Measurements from ENCODE around the gene ILKAP.

Gene ILKAP

GRCh38 chr2:238236571-238236970 is 33.1 kb upstream of the ILKAP start:
- TF ChIP-seq SIN3A (IDR thresholded peaks at IDR 0.05; ENCODE audit: borderline replicate concordance, insufficient read depth, low read length) = no peak
- no peak for TF ChIP-seq REST (IDR thresholded peaks at IDR 0.05; ENCODE audit: insufficient read depth in 1 of 2, low read depth in 2 of 2, low read length in 2 of 2)
- no peak for TF ChIP-seq FOXP2 (optimal IDR thresholded peaks at IDR 0.05; ENCODE audit: borderline replicate concordance, extremely low read depth, extremely low read length, insufficient read depth)
- TF ChIP-seq TAF1 (IDR thresholded peaks at IDR 0.05; ENCODE audit: borderline replicate concordance, insufficient read depth, low read length) = no peak
- no peak for TF ChIP-seq POLR2AphosphoS5 (IDR thresholded peaks at IDR 0.05; ENCODE audit: low read depth, low read length)

GRCh38 chr2:238235856-238236255 is 32.4 kb upstream of the ILKAP start:
- TF ChIP-seq TAF1 (IDR thresholded peaks at IDR 0.05; ENCODE audit: borderline replicate concordance, insufficient read depth, low read length) = no peak
- TF ChIP-seq POLR2AphosphoS5 (IDR thresholded peaks at IDR 0.05; ENCODE audit: low read depth, low read length) = no peak
- TF ChIP-seq REST (IDR thresholded peaks at IDR 0.05; ENCODE audit: insufficient read depth in 1 of 2, low read depth in 2 of 2, low read length in 2 of 2) = no peak
- TF ChIP-seq SIN3A (IDR thresholded peaks at IDR 0.05; ENCODE audit: borderline replicate concordance, insufficient read depth, low read length) = no peak
- no peak for TF ChIP-seq FOXP2 (optimal IDR thresholded peaks at IDR 0.05; ENCODE audit: borderline replicate concordance, extremely low read depth, extremely low read length, insufficient read depth)

GRCh38 chr2:238235331-238235732 is 31.8 kb upstream of the ILKAP start:
- TF ChIP-seq TAF1 (IDR thresholded peaks at IDR 0.05; ENCODE audit: borderline replicate concordance, insufficient read depth, low read length) = no peak
- TF ChIP-seq POLR2AphosphoS5 (IDR thresholded peaks at IDR 0.05; ENCODE audit: low read depth, low read length) = no peak
- TF ChIP-seq FOXP2 (optimal IDR thresholded peaks at IDR 0.05; ENCODE audit: borderline replicate concordance, extremely low read depth, extremely low read length, insufficient read depth) = no peak
- no peak for TF ChIP-seq REST (IDR thresholded peaks at IDR 0.05; ENCODE audit: insufficient read depth in 1 of 2, low read depth in 2 of 2, low read length in 2 of 2)
- no peak for TF ChIP-seq SIN3A (IDR thresholded peaks at IDR 0.05; ENCODE audit: borderline replicate concordance, insufficient read depth, low read length)

- TF ChIP-seq REST (IDR thresholded peaks at IDR 0.05; ENCODE audit: insufficient read depth in 1 of 2, low read depth in 2 of 2, low read length in 2 of 2) (no peak), TAF1 (IDR thresholded peaks at IDR 0.05; ENCODE audit: borderline replicate concordance, insufficient read depth, low read length) (no peak), SIN3A (IDR thresholded peaks at IDR 0.05; ENCODE audit: borderline replicate concordance, insufficient read depth, low read length) (no peak), FOXP2 (optimal IDR thresholded peaks at IDR 0.05; ENCODE audit: borderline replicate concordance, extremely low read depth, extremely low read length, insufficient read depth) (no peak), POLR2AphosphoS5 (IDR thresholded peaks at IDR 0.05; ENCODE audit: low read depth, low read length) (no peak)
Observed at GRCh38 chr2:238233625-238234024, 30.1 kb upstream of the ILKAP start.

GRCh38 chr2:238231809-238232208 is 28.3 kb upstream of the ILKAP start:
- TF ChIP-seq POLR2AphosphoS5 (IDR thresholded peaks at IDR 0.05; ENCODE audit: low read depth, low read length) = no peak
- TF ChIP-seq TAF1 (IDR thresholded peaks at IDR 0.05; ENCODE audit: borderline replicate concordance, insufficient read depth, low read length) = no peak
- no peak for TF ChIP-seq REST (IDR thresholded peaks at IDR 0.05; ENCODE audit: insufficient read depth in 1 of 2, low read depth in 2 of 2, low read length in 2 of 2)
- no peak for TF ChIP-seq SIN3A (IDR thresholded peaks at IDR 0.05; ENCODE audit: borderline replicate concordance, insufficient read depth, low read length)
- no peak for TF ChIP-seq FOXP2 (optimal IDR thresholded peaks at IDR 0.05; ENCODE audit: borderline replicate concordance, extremely low read depth, extremely low read length, insufficient read depth)

Measured in PFSK-1 (cell line).